GM12878 (cell line): ENCODE results near the gene NCDN. TPM values are rescaled to one million over a fixed set of nuclear protein-coding genes. Genes with fewer than 3 reads are reported as not detected.

Source experiments
- ATAC-seq: fragments of 200-7000 bp; cut with Tn5 transposase; 3 replicates; pipeline ENCODE4 v1.9.1; 2020; ENCODE audit warnings: mild to moderate bottlenecking, moderate library complexity
- BruUV-seq: library from RNA; stranded (reverse); fragments of 400-500 nt; replicated peaks from 2 replicates; lab custom pipeline; 2021; lab: Mats Ljungman, UMichigan
- CTCF ChIA-PET: fragments of 300-600 bp; sonication (Branson Sonifier 250); formaldehyde crosslinking; extraction: SDS; loops from one replicate; lab custom pipeline; 2021; ENCODE audit warnings: inconsistent platforms; lab: Yijun Ruan, JAX
- POLR2A ChIA-PET: fragments of 350-600 bp; formaldehyde crosslinking; extraction: SDS; loops from one replicate; lab custom pipeline; 2021; ENCODE audit warnings: inconsistent platforms; lab: Charles Lee
- RAD21 ChIA-PET: fragments of 300-600 bp; sonication (Branson Sonifier 250); formaldehyde crosslinking; loops from one replicate; lab custom pipeline; 2023; ENCODE audit warnings: antibody characterized with exemption; ENCODE audit not compliant: unreplicated experiment; lab: Charles Lee
- SMC1A ChIA-PET: fragments of 300-600 bp; sonication (Branson Sonifier 250); formaldehyde crosslinking; loops from one replicate; lab custom pipeline; 2023; ENCODE audit not compliant: unreplicated experiment, uncharacterized antibody; lab: Charles Lee
- DNase-seq: peaks from one replicate; pipeline ENCODE4 v3.0.0-alpha.2; 2011; ENCODE audit warnings: low read depth, low spot score
- FAIRE-seq: peaks from 3 replicates; lab custom pipeline; 2011; peaks lifted over from hg19 to GRCh38; lab: Jason Lieb, UNC
- H2AFZ ChIP-seq: 2 replicates; pipeline ENCODE4 v1.6.0; 2011; ENCODE audit warnings: low read depth, low read length, control low read depth; ENCODE audit not compliant: control insufficient read depth
- H3K27ac ChIP-seq: 2 replicates; pipeline ENCODE4 v1.5.1; 2011; ENCODE audit warnings: control low read depth; ENCODE audit not compliant: control insufficient read depth, insufficient read depth
- H3K27me3 ChIP-seq, 2 experiments: replicated peaks in 1 of 2; 2 replicates each; pipeline versions ENCODE4 v1.6.0 to v1.6.1; 2011; ENCODE audit warnings: low read length in 1 of 2; ENCODE audit not compliant: control insufficient read depth in 2 of 2, insufficient read depth in 2 of 2
- H3K36me3 ChIP-seq, 2 experiments: 2 replicates each; pipeline ENCODE4 v1.5.1; 2011; ENCODE audit warnings: low read length in 1 of 2; ENCODE audit not compliant: control insufficient read depth in 2 of 2, insufficient read depth in 2 of 2
- H3K4me1 ChIP-seq: 2 replicates; pipeline ENCODE4 v1.6.1; 2011; ENCODE audit warnings: mild to moderate bottlenecking, low read length, moderate library complexity, mixed read lengths; ENCODE audit not compliant: control insufficient read depth, insufficient read depth
- H3K4me2 ChIP-seq: 2 replicates; pipeline ENCODE4 v1.6.0; 2011; ENCODE audit warnings: control low read depth; ENCODE audit not compliant: control insufficient read depth, insufficient read depth
- H3K4me3 ChIP-seq: fragments of 200-600 bp; sonication (generic); 2 replicates; pipeline ENCODE4 v1.5.1; 2016
- H3K79me2 ChIP-seq: 2 replicates; pipeline ENCODE4 v1.6.0; 2011; ENCODE audit warnings: low read length; ENCODE audit not compliant: control insufficient read depth, insufficient read depth
- H3K9ac ChIP-seq: 2 replicates; pipeline ENCODE4 v1.8.0; 2011; ENCODE audit warnings: low read length, control low read depth, mixed read lengths; ENCODE audit not compliant: control insufficient read depth, insufficient read depth
- H3K9me3 ChIP-seq: replicated peaks from 3 replicates; pipeline ENCODE4 v1.5.1; 2011; ENCODE audit warnings: mild to moderate bottlenecking, low read length; ENCODE audit not compliant: control insufficient read depth, insufficient read depth
- H4K20me1 ChIP-seq: 2 replicates; pipeline ENCODE4 v1.6.0; 2011; ENCODE audit not compliant: control insufficient read depth, insufficient read depth
- ATF2 ChIP-seq: IDR thresholded peaks from 2 replicates; pipeline ENCODE4 v1.6.1; 2012; ENCODE audit warnings: low read length, inconsistent platforms
- BCL3 ChIP-seq: IDR thresholded peaks from 2 replicates; pipeline ENCODE4 v1.6.1; 2011; ENCODE audit warnings: borderline replicate concordance, low read depth, mild to moderate bottlenecking, moderate library complexity, low read length; ENCODE audit not compliant: insufficient read depth, poor library complexity, severe bottlenecking
- BMI1 ChIP-seq: fragments of 450-650 bp; IDR thresholded peaks from 2 replicates; pipeline ENCODE4 v1.6.1; 2016; ENCODE audit warnings: mild to moderate bottlenecking, moderate library complexity, borderline replicate concordance
- FOXM1 ChIP-seq: IDR thresholded peaks from 2 replicates; pipeline ENCODE4 v1.6.1; 2012; ENCODE audit warnings: low read depth, mild to moderate bottlenecking, inconsistent platforms, low read length, moderate library complexity
- HDGF ChIP-seq: fragments of 450-650 bp; IDR thresholded peaks from 2 replicates; pipeline ENCODE4 v1.6.1; 2016; ENCODE audit warnings: antibody characterized with exemption
- KLF5 ChIP-seq: fragments of 450-650 bp; IDR thresholded peaks from 2 replicates; pipeline ENCODE4 v1.6.1; 2014; ENCODE audit warnings: mild to moderate bottlenecking; ENCODE audit not compliant: partially characterized antibody
- NR2C2 ChIP-seq: IDR thresholded peaks from 2 replicates; pipeline ENCODE4 v1.6.1; 2011; ENCODE audit warnings: borderline replicate concordance, low read depth; ENCODE audit not compliant: control insufficient read depth, insufficient read length
- PBX3 ChIP-seq: IDR thresholded peaks from 2 replicates; pipeline ENCODE4 v1.6.1; 2011; ENCODE audit warnings: mild to moderate bottlenecking, low read depth, low read length, moderate library complexity; ENCODE audit not compliant: insufficient replicate concordance
- RAD21 ChIP-seq: IDR thresholded peaks from 2 replicates; pipeline ENCODE4 v1.6.1; 2011; ENCODE audit warnings: mild to moderate bottlenecking, low read depth, low read length, moderate library complexity; ENCODE audit not compliant: insufficient read depth
- RCOR1 ChIP-seq: conservative IDR thresholded peaks from 2 replicates; pipeline ENCODE4 v1.6.1; 2012; ENCODE audit warnings: low read depth, low read length, improper control_type of control experiment
- RELA ChIP-seq: fragments of 450-650 bp; IDR thresholded peaks from 2 replicates; pipeline ENCODE4 v1.8.0; 2014; ENCODE audit warnings: borderline replicate concordance; ENCODE audit not compliant: partially characterized antibody
- SREBF2 ChIP-seq: IDR thresholded peaks from 2 replicates; pipeline ENCODE4 v1.6.1; 2012; ENCODE audit warnings: mild to moderate bottlenecking, low read length
- TARDBP ChIP-seq: IDR thresholded peaks from 2 replicates; pipeline ENCODE4 v1.6.1; 2016; ENCODE audit warnings: borderline replicate concordance
- ZNF217 ChIP-seq: fragments of 450-650 bp; IDR thresholded peaks from 2 replicates; pipeline ENCODE4 v1.6.1; 2017; ENCODE audit warnings: antibody characterized with exemption, mild to moderate bottlenecking
- ZNF687 ChIP-seq: fragments of 450-650 bp; IDR thresholded peaks from 2 replicates; pipeline ENCODE4 v1.6.1; 2017; ENCODE audit warnings: mild to moderate bottlenecking, moderate library complexity
- WGBS: methylation state at CpG from one replicate; pipeline ENCODE4 v1.1.6; 2016; ENCODE audit warnings: low lambda C conversion rate; ENCODE audit not compliant: insufficient replicate concordance, insufficient coverage; ENCODE audit errors: missing lambda C conversion rate; 5-methylcytosine and 5-hydroxymethylcytosine counted together
- in situ Hi-C: fragments of 300-500 bp; cut with MboI; formaldehyde crosslinking; loops from 9 replicates; pipeline ENCODE4 v1.14.3; 2018; ENCODE audit warnings: mixed read lengths
- intact Hi-C: fragments of 100-400 bp; cut with micrococcal nuclease; formaldehyde crosslinking; loops from one replicate; pipeline ENCODE4 v1.14.2; 2022; ENCODE audit not compliant: unreplicated experiment
- polyA plus RNA-seq, 11 experiments: library from polyadenylated mRNA; depleted of rRNA in 4 of 11; unstranded in 6 of 11; stranded (reverse) in 5 of 11; fragments of >200 nt; fragmentation: Nextera tagmentation in 4 of 11; fragmentation: Illumina TruSeq in 1 of 11; extraction: Ambion mirVana in 4 of 11; extraction: Trizol in 1 of 11; gene quantifications; 1 replicate in 1 of 11; 2 replicates in 10 of 11; pipeline versions ENCODE4 v1.2.1 to v1.2.3, GENCODE V29; 2011 to 2016; ENCODE audit warnings: inconsistent platforms in 2 of 11, missing spikeins in 2 of 11, low read depth in 1 of 11
- total RNA-seq, 4 experiments: library from RNA; depleted of rRNA in 3 of 4; stranded (reverse); fragments of >200 nt in 3 of 4; fragmentation: Illumina TruSeq in 1 of 4; extraction: Trizol in 1 of 4; gene quantifications; 2 replicates each; pipeline versions ENCODE4 v1.2.1 to v1.2.3, GENCODE V29; 2013 to 2021

The NCDN gene
- total and polyA plus RNA-seq, 10 of the 15 experiments (the other 5 are each of a cell fraction or from before 2014, with no cell fraction given): 1.8 to 25.5 (median 10.9) TPM

- in situ Hi-C loops (no loop called here), intact Hi-C loops (no loop called here)
- H3K9ac ChIP-seq: no peak overlapping the region
- no peaks in the 10 kb centered on the region for H3K27me3 ChIP-seq
- ChIA-PET SMC1A (interaction anchor here (0.8 kb wide), 1 partner anchor 368 kb away, joined by 3 read pairs; no protein-coding TSS in a partner anchor), CTCF (no interaction called here), POLR2A (no interaction called here), RAD21 (interaction anchor here (1.0 kb wide), 1 partner anchor 22 kb away, joined by 3 read pairs; no protein-coding TSS in a partner anchor)
- H3K4me2 ChIP-seq: no peak overlapping the region
- H3K4me1 ChIP-seq: no peaks in the 10 kb centered on the region
- H3K79me2 ChIP-seq: no peaks in the 10 kb centered on the region
- no peak overlapping the region for H3K4me3 ChIP-seq
- FAIRE-seq (no peak), ATAC-seq (no peak), DNase-seq (no peak)
- BruUV-seq: no TSS peak
- H3K9me3 ChIP-seq: no peaks in the 10 kb centered on the region
- no peaks in the 10 kb centered on the region for H3K36me3 ChIP-seq
- H2AFZ ChIP-seq: no peak overlapping the region
- H3K27ac ChIP-seq: no peak overlapping the region
- H4K20me1 ChIP-seq: no peaks in the 10 kb centered on the region
- WGBS: 96% methylated on average over 15 of the region's 15 CpGs
- peak; percentile 51 for TF ChIP-seq PBX3
- TF ChIP-seq ATF2: no peak
- TF ChIP-seq ZNF217: no peak
- no peak for TF ChIP-seq RCOR1
- TF ChIP-seq ZNF687: no peak
- no peak for TF ChIP-seq NR2C2
- no peak for TF ChIP-seq BMI1
- no peak for TF ChIP-seq RAD21
- no peak for TF ChIP-seq TARDBP
- no peak for TF ChIP-seq RELA
- TF ChIP-seq SREBF2: no peak
- no peak for TF ChIP-seq FOXM1
- peak; percentile 90 for TF ChIP-seq BCL3
- TF ChIP-seq KLF5: no peak
- TF ChIP-seq HDGF: no peak
These were observed 32.2 kb downstream of the NCDN start for GRCh38 chr1:35589516-35590427.
